ENCODE results near the gene PLCL2.

PLCL2 gene

GRCh38 chr3:16883723-16884083 is 1.1 kb upstream of the PLCL2 start:
- peaks cover 21% of the 10 kb centered on the region for H3K4me1 ChIP-seq (ENCODE audit: control insufficient read depth, insufficient read depth, low read length)
- H3K27me3 ChIP-seq (ENCODE audit: control insufficient read depth, insufficient read depth, low read length): peaks cover 67% of the 10 kb centered on the region
- H3K4me3 ChIP-seq (ENCODE audit: low read depth, low read length): peak overlapping the region; percentile 72
- H3K36me3 ChIP-seq (ENCODE audit: control insufficient read depth, insufficient read depth, low read length): no peaks in the 10 kb centered on the region
- H3K9ac ChIP-seq (ENCODE audit: low read length): no peak overlapping the region
- no peaks in the 10 kb centered on the region for H3K9me3 ChIP-seq (ENCODE audit: control insufficient read depth, insufficient read depth, low read depth, low read length)
- H3K27ac ChIP-seq (ENCODE audit: low read depth, low read length): no peak overlapping the region

- Histone ChIP-seq H3K27me3 (ENCODE audit: control insufficient read depth, insufficient read depth, low read length) (peaks cover 64% of the 10 kb centered on the region), H3K36me3 (ENCODE audit: control insufficient read depth, insufficient read depth, low read length) (no peaks in the 10 kb centered on the region), H3K9me3 (ENCODE audit: control insufficient read depth, insufficient read depth, low read depth, low read length) (no peaks in the 10 kb centered on the region), H3K9ac (ENCODE audit: low read length) (peak overlapping the region; percentile 29), H3K27ac (ENCODE audit: low read depth, low read length) (no peak overlapping the region), H3K4me3 (ENCODE audit: low read depth, low read length) (peak overlapping the region; percentile 72), H3K4me1 (ENCODE audit: control insufficient read depth, insufficient read depth, low read length) (peaks cover 21% of the 10 kb centered on the region)
Measured at GRCh38 chr3:16884084-16884747, 539 bp upstream of the PLCL2 start.

- H3K27me3 ChIP-seq (ENCODE audit: control insufficient read depth, insufficient read depth, low read length): peaks cover 50% of the 10 kb centered on the region
- no peaks in the 10 kb centered on the region for H3K9me3 ChIP-seq (ENCODE audit: control insufficient read depth, insufficient read depth, low read depth, low read length)
- no peaks in the 10 kb centered on the region for H3K36me3 ChIP-seq (ENCODE audit: control insufficient read depth, insufficient read depth, low read length)
- H3K27ac ChIP-seq (ENCODE audit: low read depth, low read length): no peak overlapping the region
- peak overlapping the region; percentile 72 for H3K4me3 ChIP-seq (ENCODE audit: low read depth, low read length)
- peak overlapping the region; percentile 69 for H3K9ac ChIP-seq (ENCODE audit: low read length)
- H3K4me1 ChIP-seq (ENCODE audit: control insufficient read depth, insufficient read depth, low read length): peaks cover 32% of the 10 kb centered on the region
Measured at GRCh38 chr3:16885593-16886302, 993 bp downstream of the PLCL2 start.

- Histone ChIP-seq H3K36me3 (ENCODE audit: control insufficient read depth, insufficient read depth, low read length) (no peaks in the 10 kb centered on the region), H3K9me3 (ENCODE audit: control insufficient read depth, insufficient read depth, low read depth, low read length) (no peaks in the 10 kb centered on the region), H3K4me3 (ENCODE audit: low read depth, low read length) (peak overlapping the region; percentile 72), H3K27ac (ENCODE audit: low read depth, low read length) (no peak overlapping the region), H3K4me1 (ENCODE audit: control insufficient read depth, insufficient read depth, low read length) (peaks cover 35% of the 10 kb centered on the region), H3K27me3 (ENCODE audit: control insufficient read depth, insufficient read depth, low read length) (peaks cover 44% of the 10 kb centered on the region), H3K9ac (ENCODE audit: low read length) (no peak overlapping the region)
Measured at GRCh38 chr3:16886303-16886683, 1.5 kb downstream of the PLCL2 start.

GRCh38 chr3:16887130-16887529 is 2.4 kb downstream of the PLCL2 start:
- H3K27me3 ChIP-seq (ENCODE audit: control insufficient read depth, insufficient read depth, low read length): peaks cover 36% of the 10 kb centered on the region
- no peak overlapping the region for H3K4me3 ChIP-seq (ENCODE audit: low read depth, low read length)
- no peak overlapping the region for H3K27ac ChIP-seq (ENCODE audit: low read depth, low read length)
- H3K36me3 ChIP-seq (ENCODE audit: control insufficient read depth, insufficient read depth, low read length): no peaks in the 10 kb centered on the region
- no peaks in the 10 kb centered on the region for H3K9me3 ChIP-seq (ENCODE audit: control insufficient read depth, insufficient read depth, low read depth, low read length)
- peaks cover 35% of the 10 kb centered on the region for H3K4me1 ChIP-seq (ENCODE audit: control insufficient read depth, insufficient read depth, low read length)
- no peak overlapping the region for H3K9ac ChIP-seq (ENCODE audit: low read length)

GRCh38 chr3:16888356-16888755 is 3.6 kb downstream of the PLCL2 start:
- Histone ChIP-seq H3K36me3 (ENCODE audit: control insufficient read depth, insufficient read depth, low read length) (no peaks in the 10 kb centered on the region), H3K4me1 (ENCODE audit: control insufficient read depth, insufficient read depth, low read length) (peaks cover 28% of the 10 kb centered on the region), H3K27me3 (ENCODE audit: control insufficient read depth, insufficient read depth, low read length) (peaks cover 24% of the 10 kb centered on the region), H3K27ac (ENCODE audit: low read depth, low read length) (no peak overlapping the region), H3K9ac (ENCODE audit: low read length) (no peak overlapping the region), H3K9me3 (ENCODE audit: control insufficient read depth, insufficient read depth, low read depth, low read length) (no peaks in the 10 kb centered on the region), H3K4me3 (ENCODE audit: low read depth, low read length) (no peak overlapping the region)

- Histone ChIP-seq H3K27ac (ENCODE audit: low read depth, low read length) (no peak overlapping the region), H3K9me3 (ENCODE audit: control insufficient read depth, insufficient read depth, low read depth, low read length) (no peaks in the 10 kb centered on the region), H3K4me3 (ENCODE audit: low read depth, low read length) (no peak overlapping the region), H3K36me3 (ENCODE audit: control insufficient read depth, insufficient read depth, low read length) (no peaks in the 10 kb centered on the region), H3K27me3 (ENCODE audit: control insufficient read depth, insufficient read depth, low read length) (peaks cover 18% of the 10 kb centered on the region), H3K4me1 (ENCODE audit: control insufficient read depth, insufficient read depth, low read length) (peaks cover 28% of the 10 kb centered on the region), H3K9ac (ENCODE audit: low read length) (no peak overlapping the region)
Measured at GRCh38 chr3:16888785-16889607, 4.2 kb downstream of the PLCL2 start.

GRCh38 chr3:16890597-16891333 is 6.0 kb downstream of the PLCL2 start:
- H3K27ac ChIP-seq (ENCODE audit: low read depth, low read length): no peak overlapping the region
- peaks cover 9% of the 10 kb centered on the region for H3K27me3 ChIP-seq (ENCODE audit: control insufficient read depth, insufficient read depth, low read length)
- H3K4me1 ChIP-seq (ENCODE audit: control insufficient read depth, insufficient read depth, low read length): peaks cover 22% of the 10 kb centered on the region
- no peaks in the 10 kb centered on the region for H3K9me3 ChIP-seq (ENCODE audit: control insufficient read depth, insufficient read depth, low read depth, low read length)
- H3K9ac ChIP-seq (ENCODE audit: low read length): no peak overlapping the region
- no peak overlapping the region for H3K4me3 ChIP-seq (ENCODE audit: low read depth, low read length)
- no peaks in the 10 kb centered on the region for H3K36me3 ChIP-seq (ENCODE audit: control insufficient read depth, insufficient read depth, low read length)

GRCh38 chr3:16893618-16894200 is 9.0 kb downstream of the PLCL2 start:
- H3K4me3 ChIP-seq (ENCODE audit: low read depth, low read length): no peak overlapping the region
- no peaks in the 10 kb centered on the region for H3K27me3 ChIP-seq (ENCODE audit: control insufficient read depth, insufficient read depth, low read length)
- H3K9me3 ChIP-seq (ENCODE audit: control insufficient read depth, insufficient read depth, low read depth, low read length): no peaks in the 10 kb centered on the region
- no peak overlapping the region for H3K9ac ChIP-seq (ENCODE audit: low read length)
- H3K27ac ChIP-seq (ENCODE audit: low read depth, low read length): no peak overlapping the region
- peaks cover 14% of the 10 kb centered on the region; the same call in 1 of the 2 replicates for H3K4me1 ChIP-seq (ENCODE audit: control insufficient read depth, insufficient read depth, low read length)
- H3K36me3 ChIP-seq (ENCODE audit: control insufficient read depth, insufficient read depth, low read length): no peaks in the 10 kb centered on the region

- Histone ChIP-seq H3K4me1 (ENCODE audit: control insufficient read depth, insufficient read depth, low read length) (no peaks in the 10 kb centered on the region; the same call in 1 of the 2 replicates), H3K27ac (ENCODE audit: low read depth, low read length) (no peak overlapping the region), H3K9ac (ENCODE audit: low read length) (no peak overlapping the region), H3K9me3 (ENCODE audit: control insufficient read depth, insufficient read depth, low read depth, low read length) (no peaks in the 10 kb centered on the region), H3K36me3 (ENCODE audit: control insufficient read depth, insufficient read depth, low read length) (no peaks in the 10 kb centered on the region), H3K4me3 (ENCODE audit: low read depth, low read length) (no peak overlapping the region), H3K27me3 (ENCODE audit: control insufficient read depth, insufficient read depth, low read length) (no peaks in the 10 kb centered on the region)
Measured at GRCh38 chr3:16896094-16896627, 11.4 kb downstream of the PLCL2 start.

Measured in HUES6 (cell line).